ENCODE measurements around the gene IGIP.

Gene IGIP

GRCh38 chr5:140142246-140142645 is 16.5 kb downstream of the IGIP start:
- Histone ChIP-seq H4K20me1 (ENCODE audit: insufficient read depth, low read length) (peaks cover 26% of the 10 kb centered on the region), H3K27ac (ENCODE audit: low read length) (no peak overlapping the region), H3K9me3 (ENCODE audit: insufficient read depth, low read length, severe bottlenecking) (no peaks in the 10 kb centered on the region), H3K36me3 (ENCODE audit: insufficient read depth, low read length) (no peaks in the 10 kb centered on the region), H3K79me2 (ENCODE audit: insufficient read depth, low read length) (no peaks in the 10 kb centered on the region), H3K9ac (ENCODE audit: low read depth, low read length) (no peak overlapping the region), H3K4me1 (ENCODE audit: insufficient read depth, low read length) (no peaks in the 10 kb centered on the region), H2AFZ (ENCODE audit: low read depth, low read length) (no peak overlapping the region), H3K4me3 (ENCODE audit: low read depth in 1 of 2, low read length in 2 of 2) (no peak overlapping the region), H3K27me3 (ENCODE audit: insufficient read depth, low read length, poor library complexity) (no peaks in the 10 kb centered on the region), H3K4me2 (ENCODE audit: insufficient read depth, low read length) (no peak overlapping the region)
- TF ChIP-seq EZH2 (IDR thresholded peaks at IDR 0.05; ENCODE audit: borderline replicate concordance, low read depth, low read length, severe bottlenecking) = no peak
- TF ChIP-seq, protein P1, sequence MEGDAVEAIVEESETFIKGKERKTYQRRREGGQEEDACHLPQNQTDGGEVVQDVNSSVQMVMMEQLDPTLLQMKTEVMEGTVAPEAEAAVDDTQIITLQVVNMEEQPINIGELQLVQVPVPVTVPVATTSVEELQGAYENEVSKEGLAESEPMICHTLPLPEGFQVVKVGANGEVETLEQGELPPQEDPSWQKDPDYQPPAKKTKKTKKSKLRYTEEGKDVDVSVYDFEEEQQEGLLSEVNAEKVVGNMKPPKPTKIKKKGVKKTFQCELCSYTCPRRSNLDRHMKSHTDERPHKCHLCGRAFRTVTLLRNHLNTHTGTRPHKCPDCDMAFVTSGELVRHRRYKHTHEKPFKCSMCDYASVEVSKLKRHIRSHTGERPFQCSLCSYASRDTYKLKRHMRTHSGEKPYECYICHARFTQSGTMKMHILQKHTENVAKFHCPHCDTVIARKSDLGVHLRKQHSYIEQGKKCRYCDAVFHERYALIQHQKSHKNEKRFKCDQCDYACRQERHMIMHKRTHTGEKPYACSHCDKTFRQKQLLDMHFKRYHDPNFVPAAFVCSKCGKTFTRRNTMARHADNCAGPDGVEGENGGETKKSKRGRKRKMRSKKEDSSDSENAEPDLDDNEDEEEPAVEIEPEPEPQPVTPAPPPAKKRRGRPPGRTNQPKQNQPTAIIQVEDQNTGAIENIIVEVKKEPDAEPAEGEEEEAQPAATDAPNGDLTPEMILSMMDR (IDR thresholded peaks at IDR 0.05; ENCODE audit: borderline replicate concordance, extremely low read depth, low read length, poor library complexity, severe bottlenecking) = no peak
- no peak for DNase-seq
- ATAC-seq (ENCODE audit: insufficient read depth, low read depth) = no peak

DNA sequence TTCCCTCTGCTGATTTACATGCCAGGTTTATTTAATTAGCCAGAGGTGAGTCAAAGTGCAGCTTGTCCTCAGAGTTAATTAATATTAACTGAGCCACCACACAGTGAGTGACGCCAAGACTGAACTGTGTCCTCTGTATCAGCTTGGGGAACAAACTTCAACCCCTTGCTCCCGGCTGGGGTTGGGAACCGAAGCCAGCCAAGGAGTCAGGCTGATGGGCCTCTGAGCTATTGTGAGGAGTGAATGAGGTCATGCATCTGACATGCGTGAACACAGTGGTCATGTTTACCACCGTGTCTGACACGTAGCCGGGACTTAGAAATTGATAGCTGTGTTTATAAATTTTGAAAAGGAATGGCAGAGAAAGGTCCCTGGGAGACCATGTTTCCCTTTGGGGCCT is 17.1 kb downstream of the IGIP start:
- H3K4me1 ChIP-seq (ENCODE audit: insufficient read depth, low read length) = no peaks in the 10 kb centered on the region
- H4K20me1 ChIP-seq (ENCODE audit: insufficient read depth, low read length) = peaks cover 29% of the 10 kb centered on the region
- ATAC-seq (ENCODE audit: insufficient read depth, low read depth) (no peak), DNase-seq (no peak)
- no peak overlapping the region for H3K9ac ChIP-seq (ENCODE audit: low read depth, low read length)
- H3K27ac ChIP-seq (ENCODE audit: low read length) = no peak overlapping the region
- H3K79me2 ChIP-seq (ENCODE audit: insufficient read depth, low read length) = no peaks in the 10 kb centered on the region
- H2AFZ ChIP-seq (ENCODE audit: low read depth, low read length) = no peak overlapping the region
- H3K4me2 ChIP-seq (ENCODE audit: insufficient read depth, low read length) = no peak overlapping the region
- no peaks in the 10 kb centered on the region for H3K36me3 ChIP-seq (ENCODE audit: insufficient read depth, low read length)
- no peaks in the 10 kb centered on the region for H3K27me3 ChIP-seq (ENCODE audit: insufficient read depth, low read length, poor library complexity)
- TF ChIP-seq EZH2 (IDR thresholded peaks at IDR 0.05; ENCODE audit: borderline replicate concordance, low read depth, low read length, severe bottlenecking) = no peak
- TF ChIP-seq, protein P1 (IDR thresholded peaks at IDR 0.05; ENCODE audit: borderline replicate concordance, extremely low read depth, low read length, poor library complexity, severe bottlenecking) = no peak
- H3K4me3 ChIP-seq (ENCODE audit: low read depth in 1 of 2, low read length in 2 of 2) = no peak overlapping the region
- H3K9me3 ChIP-seq (ENCODE audit: insufficient read depth, low read length, severe bottlenecking) = no peaks in the 10 kb centered on the region

- ATAC-seq (ENCODE audit: insufficient read depth, low read depth) = peak; percentile 39; the same call in 2 of the 3 replicates
- H2AFZ ChIP-seq (ENCODE audit: low read depth, low read length) = no peak overlapping the region
- DNase-seq = no peak
- H3K36me3 ChIP-seq (ENCODE audit: insufficient read depth, low read length) = no peaks in the 10 kb centered on the region
- no peaks in the 10 kb centered on the region for H3K27me3 ChIP-seq (ENCODE audit: insufficient read depth, low read length, poor library complexity)
- H3K4me1 ChIP-seq (ENCODE audit: insufficient read depth, low read length) = no peaks in the 10 kb centered on the region
- TF ChIP-seq, protein P1 (IDR thresholded peaks at IDR 0.05; ENCODE audit: borderline replicate concordance, extremely low read depth, low read length, poor library complexity, severe bottlenecking) = no peak
- TF ChIP-seq EZH2 (IDR thresholded peaks at IDR 0.05; ENCODE audit: borderline replicate concordance, low read depth, low read length, severe bottlenecking) = no peak
- H3K9ac ChIP-seq (ENCODE audit: low read depth, low read length) = no peak overlapping the region
- no peaks in the 10 kb centered on the region for H3K79me2 ChIP-seq (ENCODE audit: insufficient read depth, low read length)
- H3K27ac ChIP-seq (ENCODE audit: low read length) = no peak overlapping the region
- H4K20me1 ChIP-seq (ENCODE audit: insufficient read depth, low read length) = peaks cover 27% of the 10 kb centered on the region
- H3K9me3 ChIP-seq (ENCODE audit: insufficient read depth, low read length, severe bottlenecking) = no peaks in the 10 kb centered on the region
- H3K4me3 ChIP-seq (ENCODE audit: low read depth in 1 of 2, low read length in 2 of 2) = no peak overlapping the region
- no peak overlapping the region for H3K4me2 ChIP-seq (ENCODE audit: insufficient read depth, low read length)
Observed at GRCh38 chr5:140143521-140144258, 18.0 kb downstream of the IGIP start.
